KOPT-K1 (cell line): ENCODE measurements around the gene CERKL.
"Not testable (repeated sequence)": the region's sequence is repeated elsewhere in the genome, so short reads cannot be mapped to it uniquely, and the experiment has no call there.

Experiments
- H3K27ac ChIP-seq: fragments of 200-600 bp; sonication (generic); 2 replicates; pipeline ENCODE4 v1.5.1; 2016; ENCODE audit warnings: antibody characterized with exemption, mild to moderate bottlenecking, low read depth, low read length; ENCODE audit not compliant: poor library complexity, severe bottlenecking
- H3K36me3 ChIP-seq: fragments of 200-600 bp; sonication (generic); 2 replicates; pipeline ENCODE4 v1.5.1; 2017; ENCODE audit warnings: antibody characterized with exemption, mild to moderate bottlenecking, low read length, moderate library complexity; ENCODE audit not compliant: insufficient read depth
- H3K9me3 ChIP-seq: fragments of 200-600 bp; sonication (generic); 2 replicates; pipeline ENCODE4 v1.5.1; 2017; ENCODE audit warnings: antibody characterized with exemption, low read length, mild to moderate bottlenecking; ENCODE audit not compliant: insufficient read depth, poor library complexity, severe bottlenecking

CERKL gene, protein sequence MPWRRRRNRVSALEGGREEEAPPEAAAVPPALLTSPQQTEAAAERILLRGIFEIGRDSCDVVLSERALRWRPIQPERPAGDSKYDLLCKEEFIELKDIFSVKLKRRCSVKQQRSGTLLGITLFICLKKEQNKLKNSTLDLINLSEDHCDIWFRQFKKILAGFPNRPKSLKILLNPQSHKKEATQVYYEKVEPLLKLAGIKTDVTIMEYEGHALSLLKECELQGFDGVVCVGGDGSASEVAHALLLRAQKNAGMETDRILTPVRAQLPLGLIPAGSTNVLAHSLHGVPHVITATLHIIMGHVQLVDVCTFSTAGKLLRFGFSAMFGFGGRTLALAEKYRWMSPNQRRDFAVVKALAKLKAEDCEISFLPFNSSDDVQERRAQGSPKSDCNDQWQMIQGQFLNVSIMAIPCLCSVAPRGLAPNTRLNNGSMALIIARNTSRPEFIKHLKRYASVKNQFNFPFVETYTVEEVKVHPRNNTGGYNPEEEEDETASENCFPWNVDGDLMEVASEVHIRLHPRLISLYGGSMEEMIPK

DNA sequence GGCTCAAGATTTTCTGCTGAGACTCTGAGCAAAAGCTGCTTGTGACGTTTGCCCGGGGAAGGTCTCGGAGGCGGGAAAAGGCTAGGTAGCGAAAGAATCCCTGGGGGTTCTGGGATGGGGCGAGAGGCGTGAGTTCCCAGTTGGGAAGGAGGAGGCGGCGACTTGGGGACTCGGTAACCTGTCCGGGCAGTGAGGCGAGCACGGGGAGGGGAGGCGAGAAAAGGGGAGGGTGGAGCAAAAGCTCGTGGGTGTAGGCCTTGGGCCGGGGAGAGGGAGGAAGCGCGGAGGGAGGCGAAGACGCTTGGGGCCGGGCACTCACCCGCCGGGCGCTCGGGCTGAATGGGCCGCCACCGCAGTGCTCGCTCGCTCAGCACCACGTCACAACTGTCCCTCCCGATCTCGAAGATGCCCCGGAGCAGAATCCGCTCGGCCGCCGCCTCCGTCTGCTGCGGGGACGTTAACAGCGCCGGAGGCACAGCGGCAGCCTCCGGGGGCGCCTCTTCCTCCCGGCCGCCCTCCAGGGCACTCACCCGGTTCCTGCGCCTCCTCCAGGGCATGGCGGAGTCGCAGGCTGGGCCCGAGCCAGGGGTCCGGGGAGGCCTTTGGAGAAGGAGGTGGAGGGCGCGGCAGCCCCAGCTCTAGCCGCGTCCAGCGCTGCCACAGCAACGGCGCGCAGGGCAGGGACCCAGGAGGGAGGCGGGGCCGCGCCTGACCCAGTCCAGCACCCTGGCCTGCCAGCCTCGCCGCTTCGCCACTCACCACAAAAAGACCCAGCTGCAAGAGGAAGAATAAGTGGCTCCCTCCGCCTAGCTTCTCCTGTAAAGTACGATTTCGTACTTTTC lies at the start of gene CERKL:
CERKL (minus strand) TSS at position 656 of the 842 bp plus-strand sequence; CDS start at position 557, 99 bp downstream.
- Histone ChIP-seq H3K27ac (no peak within 1 kb of the TSS), H3K36me3 (no peaks in the 10 kb centered on the region), H3K9me3 (no peaks in the 10 kb centered on the region)

DNA sequence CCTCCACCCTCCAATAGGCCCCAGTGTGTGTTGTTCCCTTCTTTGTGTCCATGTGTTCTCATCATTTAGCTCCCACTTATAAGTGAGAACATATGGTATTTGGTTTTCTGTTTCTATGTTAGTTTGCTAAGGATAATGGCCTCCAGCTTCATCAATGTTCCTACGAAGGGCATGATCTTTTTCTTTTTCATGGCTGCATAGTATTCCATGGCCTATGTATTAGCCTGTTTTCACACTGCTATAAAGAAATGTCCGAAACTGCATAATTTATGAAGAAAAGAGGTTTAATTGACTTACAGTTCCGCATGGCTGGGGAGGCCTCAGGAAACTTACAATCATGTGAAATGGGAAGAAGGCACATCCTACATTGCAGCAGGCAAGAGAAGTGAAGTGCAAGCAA lies 45.6 kb upstream of the CERKL start:
- H3K27ac ChIP-seq, H3K36me3 ChIP-seq: not testable (repeated sequence)
- peaks cover 17% of the 10 kb centered on the region for H3K9me3 ChIP-seq

DNA sequence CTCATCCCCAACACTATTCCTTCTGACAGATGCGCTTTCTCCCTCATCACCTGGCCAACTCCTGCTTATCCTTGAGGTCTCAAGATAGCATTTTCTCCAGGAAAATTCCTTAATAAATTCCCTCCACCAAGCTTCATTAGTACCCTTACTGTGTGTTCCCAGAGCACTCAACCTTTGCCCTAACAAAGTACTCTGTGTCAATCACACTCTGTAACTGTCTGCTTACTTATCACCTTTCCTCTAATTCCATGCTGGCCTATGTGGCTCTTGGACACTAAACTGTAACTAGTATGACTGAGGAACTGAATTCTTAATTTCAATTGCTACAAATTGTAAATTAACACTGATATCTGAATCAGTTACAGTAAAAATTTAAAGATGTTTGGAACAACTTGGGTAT lies 41.3 kb upstream of the CERKL start:
- H3K9me3 ChIP-seq = peaks cover 10% of the 10 kb centered on the region
- H3K36me3 ChIP-seq = no peaks in the 10 kb centered on the region
- H3K27ac ChIP-seq = no peak overlapping the region

DNA sequence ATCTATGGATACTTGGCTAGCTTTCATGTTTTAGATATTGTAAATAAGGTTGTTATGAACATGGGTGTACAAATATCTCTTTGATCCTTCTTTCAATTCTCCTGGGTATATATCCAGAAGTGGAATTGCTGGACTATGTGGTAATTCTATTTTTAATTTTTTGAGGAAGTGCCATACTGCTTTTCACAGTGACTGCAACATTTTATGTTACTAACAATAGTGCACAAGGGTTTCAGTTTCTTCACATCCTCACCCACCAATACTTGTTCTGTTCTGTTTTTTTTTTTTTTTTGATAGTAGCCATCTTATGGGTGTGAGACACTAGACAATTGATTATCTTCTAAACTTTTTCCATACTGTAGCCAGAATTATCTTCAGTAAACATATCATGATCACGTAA lies 40.7 kb upstream of the CERKL start:
- H3K36me3 ChIP-seq = no peaks in the 10 kb centered on the region

DNA sequence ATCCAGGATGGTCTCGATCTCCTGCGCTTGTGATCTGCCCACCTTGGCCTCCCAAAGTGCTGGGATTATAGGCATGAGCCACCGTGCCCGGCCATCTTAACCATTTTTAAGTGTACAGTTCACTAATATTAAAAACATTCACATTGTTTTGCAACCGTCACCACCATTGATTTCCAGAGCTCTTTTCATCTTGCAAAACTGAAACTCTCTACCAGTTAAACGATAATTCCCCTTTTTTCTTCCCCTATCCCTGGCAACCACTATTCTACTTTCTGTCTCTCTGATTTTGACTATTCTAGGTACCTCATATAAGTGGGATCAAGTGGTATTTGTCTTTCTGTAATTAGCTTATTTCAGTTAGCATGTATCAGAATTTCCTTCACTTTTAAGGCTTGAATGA lies 40.2 kb upstream of the CERKL start:
- H3K9me3 ChIP-seq = no peaks in the 10 kb centered on the region
- H3K27ac ChIP-seq = no peak overlapping the region
- H3K36me3 ChIP-seq = no peaks in the 10 kb centered on the region

More for the DNA sequence above, 40.7 kb upstream of the CERKL start:
- peaks cover 3% of the 10 kb centered on the region for H3K9me3 ChIP-seq
- no peak overlapping the region for H3K27ac ChIP-seq

DNA sequence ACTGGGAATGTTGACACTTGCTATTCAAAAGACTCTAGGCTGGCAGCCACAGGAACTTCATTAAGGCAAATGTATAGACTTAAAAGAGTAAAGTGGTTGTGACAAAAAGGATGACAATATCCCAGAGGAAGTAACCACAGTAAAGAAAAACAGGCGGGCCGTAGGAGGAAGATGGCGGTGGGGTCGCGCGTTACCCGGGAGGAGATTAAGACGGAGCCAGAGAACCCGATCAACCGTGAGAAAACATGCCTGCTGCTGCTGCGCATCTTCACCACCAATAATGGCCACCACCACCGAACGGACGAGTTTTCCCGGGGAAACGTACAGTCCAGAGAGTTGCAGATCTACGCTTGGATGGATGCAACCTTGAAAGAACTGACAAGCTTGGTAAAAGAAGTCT lies 37.4 kb upstream of the CERKL start:
- H3K9me3 ChIP-seq = no peaks in the 10 kb centered on the region
- no peaks in the 10 kb centered on the region for H3K36me3 ChIP-seq
- H3K27ac ChIP-seq = no peak overlapping the region

DNA sequence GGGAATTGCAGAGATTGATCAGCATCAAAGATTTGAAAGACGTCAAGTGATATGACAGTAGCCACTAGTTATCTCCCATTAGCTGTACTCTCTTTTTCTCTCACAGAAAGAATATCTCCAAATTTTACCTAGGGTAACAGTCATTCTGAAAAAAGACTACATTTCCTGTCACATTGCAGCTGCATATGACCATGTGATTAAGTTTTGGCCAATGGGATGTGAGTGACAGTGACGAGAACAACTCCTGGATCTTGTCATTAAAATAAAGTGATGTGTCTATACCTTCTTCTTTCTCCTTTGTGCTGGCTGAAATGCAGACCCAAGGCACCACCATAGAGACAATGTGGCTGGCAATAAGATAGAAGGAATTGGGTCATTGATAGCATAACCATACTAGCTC lies 34.0 kb upstream of the CERKL start:
- H3K9me3 ChIP-seq = no peaks in the 10 kb centered on the region
- no peak overlapping the region for H3K27ac ChIP-seq
- no peaks in the 10 kb centered on the region for H3K36me3 ChIP-seq

DNA sequence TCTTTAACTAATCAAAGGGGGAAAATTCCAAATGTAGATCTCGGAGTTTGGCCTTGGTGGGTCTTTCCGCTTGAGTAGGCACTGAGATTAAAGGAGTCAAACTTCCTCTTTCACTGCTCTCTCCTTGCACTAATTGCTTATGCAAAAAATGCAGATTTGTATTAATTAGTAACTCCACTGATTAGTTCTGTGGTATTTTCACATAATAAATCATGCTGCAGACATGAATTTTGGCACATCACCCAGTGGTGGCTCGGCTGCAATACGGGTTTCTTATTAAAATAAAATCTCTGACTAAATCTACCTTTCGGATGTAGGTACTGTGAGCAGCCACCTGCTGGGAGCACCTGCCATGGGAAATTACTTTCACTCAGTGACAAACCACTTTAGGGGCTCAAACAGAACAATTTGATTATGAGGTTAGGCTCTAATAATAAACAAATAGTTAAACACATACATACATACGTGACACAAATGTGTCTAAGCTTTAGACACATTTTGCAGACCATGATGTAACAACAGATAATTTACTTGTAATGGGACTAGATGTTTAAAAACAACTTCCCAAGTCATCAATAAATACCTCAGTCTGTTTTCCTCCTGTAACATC lies 29.8 kb upstream of the CERKL start:
- H3K9me3 ChIP-seq = peaks cover 28% of the 10 kb centered on the region
- H3K36me3 ChIP-seq = no peaks in the 10 kb centered on the region
- H3K27ac ChIP-seq = no peak overlapping the region

DNA sequence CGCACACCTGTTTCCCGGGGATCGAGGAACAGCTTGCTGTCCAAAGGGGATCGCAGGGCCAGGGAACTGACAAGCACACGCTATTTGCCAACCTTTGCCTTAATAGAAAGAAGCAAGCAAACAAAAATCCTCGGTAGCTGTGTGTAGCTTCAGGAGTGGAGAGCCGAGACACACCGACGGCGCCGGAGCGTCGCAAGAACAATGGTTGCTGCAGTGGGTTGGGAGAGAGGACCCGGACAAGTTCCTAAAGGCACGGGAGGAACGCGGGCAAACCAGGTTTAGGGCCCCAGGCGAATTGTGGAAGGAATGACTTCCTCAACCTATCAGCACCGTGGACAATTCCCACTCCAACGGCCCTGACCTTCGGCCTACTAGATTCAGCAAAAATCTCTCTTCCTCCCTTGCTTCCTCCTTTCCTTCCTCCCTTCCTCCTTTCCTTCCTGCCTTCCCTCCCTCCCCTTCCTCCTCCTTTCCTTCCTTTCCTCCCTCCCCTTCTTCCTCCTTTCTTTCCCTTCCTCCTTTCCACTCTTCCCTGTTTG lies 28.3 kb upstream of the CERKL start:
- H3K9me3 ChIP-seq = peaks cover 37% of the 10 kb centered on the region
- no peak overlapping the region for H3K27ac ChIP-seq
- H3K36me3 ChIP-seq = no peaks in the 10 kb centered on the region

DNA sequence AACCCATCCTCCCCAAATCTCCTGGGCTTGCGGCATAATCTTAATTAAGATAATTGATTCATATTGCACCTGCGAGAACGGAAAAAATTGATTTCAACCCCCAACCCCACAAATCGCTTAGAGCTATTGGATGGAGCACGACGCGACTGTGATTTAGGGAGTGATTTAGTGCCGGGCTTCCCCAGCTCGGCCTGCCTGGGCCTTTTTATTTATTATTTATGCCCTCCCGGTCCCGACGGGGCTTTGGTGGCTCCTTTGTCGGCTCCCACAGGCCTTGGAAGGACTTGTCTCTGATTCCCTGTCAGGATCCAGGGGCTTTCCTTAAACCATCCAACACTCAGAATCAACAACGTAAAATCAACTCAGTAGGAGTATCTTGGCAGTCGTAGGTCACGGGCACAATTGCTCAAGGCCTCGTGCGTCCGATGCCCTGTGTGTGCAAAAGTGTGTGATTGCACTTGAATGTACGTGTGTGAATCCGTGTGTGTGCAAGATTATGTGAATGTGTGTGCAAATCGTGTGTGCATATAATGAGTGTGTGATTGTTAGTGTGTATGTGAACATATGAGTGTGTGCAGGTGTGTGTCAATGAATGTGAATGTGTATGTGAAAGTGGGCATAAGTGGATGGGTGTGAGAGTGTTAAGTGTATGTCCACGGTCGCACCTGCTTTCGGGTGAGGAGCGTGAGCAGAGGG lies 27.7 kb upstream of the CERKL start:
- Histone ChIP-seq H3K27ac (no peak overlapping the region), H3K9me3 (peaks cover 38% of the 10 kb centered on the region), H3K36me3 (no peaks in the 10 kb centered on the region)

DNA sequence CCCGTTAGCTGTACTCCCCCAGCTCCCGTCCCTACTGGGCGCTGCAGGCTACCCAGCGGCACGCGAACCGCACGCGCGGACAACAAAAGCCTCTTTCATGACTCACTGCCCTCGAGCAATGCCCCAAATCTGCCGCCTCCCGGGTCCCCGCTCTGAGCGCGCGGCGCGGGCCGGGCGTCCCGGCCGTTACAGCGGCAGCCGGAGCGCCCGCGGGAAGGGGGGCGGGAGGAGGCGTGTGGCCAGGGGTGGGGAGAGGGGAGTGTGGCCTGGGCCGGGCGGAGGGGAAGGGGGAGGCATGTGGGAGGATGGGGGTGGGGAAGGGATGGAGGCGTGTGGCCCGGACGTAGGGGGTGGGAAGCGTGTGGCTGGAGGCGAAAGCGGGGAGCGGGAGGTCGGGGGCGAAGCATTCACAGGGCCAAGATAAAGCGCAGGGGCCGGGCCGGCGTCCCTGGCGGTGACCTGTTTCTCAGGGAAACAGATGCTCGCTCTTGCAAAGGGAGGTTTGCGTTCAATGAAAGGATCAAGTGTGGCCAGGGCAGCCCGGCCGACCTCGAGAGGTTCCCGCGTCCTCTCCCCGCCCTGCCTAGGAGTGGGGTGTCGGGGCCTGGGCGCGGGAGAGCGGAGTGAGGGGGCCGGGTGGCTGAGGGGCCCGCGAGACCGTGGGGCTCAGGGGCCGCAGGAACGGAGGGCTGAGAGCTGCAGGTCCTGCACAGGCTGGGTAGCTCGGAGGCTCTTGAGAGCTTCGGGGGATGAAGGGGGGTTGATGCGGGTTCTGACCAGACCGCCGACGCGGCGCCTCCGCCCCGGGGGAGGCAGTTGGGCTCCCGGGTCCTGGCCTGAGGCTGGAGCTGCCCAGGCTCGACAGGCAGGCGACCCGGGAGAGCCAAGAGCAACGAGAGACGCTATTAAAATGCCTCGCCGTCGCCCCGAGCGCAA lies 26.9 kb upstream of the CERKL start:
- Histone ChIP-seq H3K9me3 (peaks cover 38% of the 10 kb centered on the region), H3K36me3 (no peaks in the 10 kb centered on the region), H3K27ac (no peak overlapping the region)

DNA sequence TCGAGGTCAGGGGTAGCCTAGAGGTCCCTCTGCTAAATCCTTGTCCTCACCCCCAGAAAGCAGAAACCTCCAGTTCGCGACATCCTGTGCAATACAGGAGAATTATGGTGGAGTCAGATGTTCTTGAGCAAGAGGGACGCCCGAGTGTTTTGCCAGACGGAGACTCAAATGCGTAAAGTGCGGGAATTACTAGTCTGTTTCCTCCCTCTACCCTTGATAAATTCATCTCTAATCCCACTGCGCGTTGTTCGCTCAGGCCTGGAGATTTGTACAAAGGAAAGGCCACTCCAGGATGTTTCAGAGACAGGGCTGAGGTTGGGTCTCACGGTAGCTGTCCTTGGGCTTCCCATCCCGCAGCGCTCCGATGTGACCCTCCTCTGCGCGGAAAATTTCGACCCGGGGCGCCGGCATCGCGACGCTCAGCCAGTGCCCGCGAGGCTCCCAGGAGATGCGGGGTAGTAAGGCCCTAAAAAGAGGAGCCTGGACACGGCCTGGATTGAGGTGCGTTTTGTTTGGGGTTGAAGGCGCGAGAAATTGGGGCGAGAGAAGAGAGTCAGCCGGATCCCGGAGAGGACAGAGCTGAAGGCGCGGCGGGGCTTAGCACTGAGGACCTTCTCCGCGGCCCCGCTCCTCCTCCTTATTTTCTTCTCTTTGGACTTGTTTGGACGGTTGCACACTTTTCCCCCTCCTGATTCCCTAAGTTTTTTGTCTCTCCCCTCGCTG lies 26.1 kb upstream of the CERKL start:
- H3K9me3 ChIP-seq = peaks cover 38% of the 10 kb centered on the region
- H3K36me3 ChIP-seq = no peaks in the 10 kb centered on the region
- H3K27ac ChIP-seq = no peak overlapping the region
